Posterior vena cava (tissue), 2 donors: ENCODE results near the gene DNA2. TPM values are rescaled to one million over a fixed set of nuclear protein-coding genes. Genes with fewer than 3 reads are reported as not detected.
"Not testable (repeated sequence)": the region's sequence is repeated elsewhere in the genome, so short reads cannot be mapped to it uniquely, and the experiment has no call there.

ENCODE experiments used
- DNase-seq: peaks from one replicate; pipeline ENCODE4 v3.0.0-alpha.2; 2020; ENCODE audit warnings: low spot score
- intact Hi-C, 2 donors: fragments of 100-400 bp; cut with DNase I; formaldehyde crosslinking; loops; one replicate each; pipeline versions ENCODE4 v1.14.1 to v1.14.2; 2022 to 2023
- total RNA-seq, 2 donors: library from RNA; stranded (reverse); fragmentation: NEBNext Ultra II Directional; extraction: Animal tissue kit (Norgen Biotek cat#: 25700); gene quantifications; one replicate each; pipeline ENCODE4 v1.2.1, GENCODE V29; 2021
- donor health status: DM: yes; HTN: yes; CAD: no.
- donor health status: DM: yes; HTN: yes; CAD: no.

DNA2 gene
- total RNA-seq, 2 donors from 2014 or later = 1.7 to 2.0 TPM

GRCh38 chr10:68461032-68461431, 10.7 kb downstream of the DNA2 start:
- intact Hi-C loops = no loop called here
- no peak for DNase-seq

GRCh38 chr10:68449698-68450097, 22.1 kb downstream of the DNA2 start:
- DNase-seq, intact Hi-C loops: not testable (repeated sequence)

- no peak for DNase-seq
- intact Hi-C loops = no loop called here
Measured at GRCh38 chr10:68446179-68446578, 25.6 kb downstream of the DNA2 start.

GRCh38 chr10:68442971-68443370, 28.8 kb downstream of the DNA2 start:
- DNase-seq = no peak
- intact Hi-C loops = no loop called here

- intact Hi-C loops = no loop called here
- DNase-seq = no peak
Measured at GRCh38 chr10:68440898-68441297, 30.9 kb downstream of the DNA2 start.

- intact Hi-C loops = no loop called here
- no peak for DNase-seq
Measured at GRCh38 chr10:68435803-68436202, 36.0 kb downstream of the DNA2 start.

- intact Hi-C loops = no loop called here
- DNase-seq = no peak
Measured at GRCh38 chr10:68434657-68435056, 37.1 kb downstream of the DNA2 start.

- DNase-seq = no peak
- intact Hi-C loops = no loop called here
Measured at GRCh38 chr10:68428396-68429104, 43.2 kb downstream of the DNA2 start.

GRCh38 chr10:68424454-68425014, 47.2 kb downstream of the DNA2 start:
- DNase-seq = no peak
- intact Hi-C loops = no loop called here

GRCh38 chr10:68423522-68423921, 48.3 kb downstream of the DNA2 start:
- no peak for DNase-seq
- intact Hi-C loops = no loop called here

GRCh38 chr10:68419376-68419775, 52.4 kb downstream of the DNA2 start:
- intact Hi-C loops = no loop called here
- DNase-seq = no peak

- DNase-seq = no peak
- intact Hi-C loops = no loop called here
Measured at GRCh38 chr10:68408898-68409518, 62.8 kb downstream of the DNA2 start.

- intact Hi-C loops = no loop called here
Measured at GRCh38 chr10:68406815-68407548, 64.8 kb downstream of the DNA2 start, which contains the start of gene RUFY2. TSS of gene RUFY2 (minus strand) at chr10:68407277. CDS start at chr10:68407189, 88 bp downstream.

GRCh38 chr10:68406111-68406814, 65.5 kb downstream of the DNA2 start:
- peak; percentile 86 for DNase-seq
- intact Hi-C loops = no loop called here

More at GRCh38 chr10:68406815-68407548, 64.8 kb downstream of the DNA2 start, which contains the start of gene RUFY2:
- peak; percentile 94 for DNase-seq

- intact Hi-C loops = no loop called here
- DNase-seq = no peak
Measured at GRCh38 chr10:68403701-68404100, 68.1 kb downstream of the DNA2 start.

GRCh38 chr10:68402276-68402675, 69.5 kb downstream of the DNA2 start:
- no peak for DNase-seq

GRCh38 chr10:68397005-68397404, 74.8 kb downstream of the DNA2 start:
- no peak for DNase-seq
- intact Hi-C loops = no loop called here

More at GRCh38 chr10:68402276-68402675, 69.5 kb downstream of the DNA2 start:
- intact Hi-C loops = no loop called here

GRCh38 chr10:68385740-68386139, 86.0 kb downstream of the DNA2 start:
- intact Hi-C loops = no loop called here
- DNase-seq = no peak

- no peak for DNase-seq
- intact Hi-C loops = no loop called here
Measured at GRCh38 chr10:68371604-68372003, 100.2 kb downstream of the DNA2 start.
